Body of pancreas (tissue), 4 donors: ENCODE measurements around the gene CASP7.
"Not testable (repeated sequence)": the region's sequence is repeated elsewhere in the genome, so short reads cannot be mapped to it uniquely, and the experiment has no call there.

Experiments
- POLR2A ChIP-seq, 3 donors: fragments of 450-650 bp; IDR thresholded peaks; one replicate each; pipeline ENCODE4 v1.6.1; 2016; ENCODE audit warnings: antibody characterized with exemption in 3 of 3, mild to moderate bottlenecking in 2 of 3
- TF ChIP-seq, protein P1 (sequence below), 7 experiments: fragments of 450-650 bp in 4 of 7; fragments of 200-600 bp in 3 of 7; sonication (generic) in 3 of 7; IDR thresholded peaks; one replicate each; pipeline ENCODE4 v1.5.1; 2016 to 2019; ENCODE audit warnings: antibody characterized with exemption in 7 of 7

DNA sequence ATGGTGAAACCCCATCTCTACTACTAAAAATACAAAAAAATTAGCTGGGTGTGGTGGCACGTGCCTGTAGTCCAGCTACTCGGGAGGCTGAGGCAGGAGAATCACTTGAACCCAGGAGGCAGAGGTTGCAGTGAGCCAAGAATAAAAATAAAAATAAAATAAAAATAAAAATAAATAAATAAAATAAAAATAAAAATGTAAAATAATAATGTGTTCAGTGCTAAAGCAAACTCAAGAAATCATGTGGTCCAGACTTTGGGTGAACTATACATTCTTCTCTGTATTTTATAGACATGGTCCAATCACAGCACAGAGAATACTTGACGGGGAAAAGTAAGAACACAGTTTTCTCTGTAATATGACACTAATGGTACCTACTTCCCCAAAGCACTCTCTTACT lies 27.3 kb upstream of the CASP7 start:
- TF ChIP-seq, protein P1, sequence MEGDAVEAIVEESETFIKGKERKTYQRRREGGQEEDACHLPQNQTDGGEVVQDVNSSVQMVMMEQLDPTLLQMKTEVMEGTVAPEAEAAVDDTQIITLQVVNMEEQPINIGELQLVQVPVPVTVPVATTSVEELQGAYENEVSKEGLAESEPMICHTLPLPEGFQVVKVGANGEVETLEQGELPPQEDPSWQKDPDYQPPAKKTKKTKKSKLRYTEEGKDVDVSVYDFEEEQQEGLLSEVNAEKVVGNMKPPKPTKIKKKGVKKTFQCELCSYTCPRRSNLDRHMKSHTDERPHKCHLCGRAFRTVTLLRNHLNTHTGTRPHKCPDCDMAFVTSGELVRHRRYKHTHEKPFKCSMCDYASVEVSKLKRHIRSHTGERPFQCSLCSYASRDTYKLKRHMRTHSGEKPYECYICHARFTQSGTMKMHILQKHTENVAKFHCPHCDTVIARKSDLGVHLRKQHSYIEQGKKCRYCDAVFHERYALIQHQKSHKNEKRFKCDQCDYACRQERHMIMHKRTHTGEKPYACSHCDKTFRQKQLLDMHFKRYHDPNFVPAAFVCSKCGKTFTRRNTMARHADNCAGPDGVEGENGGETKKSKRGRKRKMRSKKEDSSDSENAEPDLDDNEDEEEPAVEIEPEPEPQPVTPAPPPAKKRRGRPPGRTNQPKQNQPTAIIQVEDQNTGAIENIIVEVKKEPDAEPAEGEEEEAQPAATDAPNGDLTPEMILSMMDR (IDR thresholded peaks at IDR 0.05) = not testable (repeated sequence)
- TF ChIP-seq POLR2A (IDR thresholded peaks at IDR 0.05) = not testable (repeated sequence)
